GM21576 (cell line): Measurements from ENCODE around the gene CHD2.

Experiments
- ATAC-seq: cut with Tn5 transposase; IDR thresholded peaks from one replicate; pipeline ENCODE4 v1.9.1; 2021; ENCODE audit warnings: mild to moderate bottlenecking, moderate library complexity; ENCODE audit not compliant: unreplicated experiment

The CHD2 gene

GRCh38 chr15:93063796-93064690 is 163.9 kb downstream of the CHD2 start:
- ATAC-seq = no peak

- no peak for ATAC-seq
Measured at GRCh38 chr15:93065641-93066045, 165.5 kb downstream of the CHD2 start.

- ATAC-seq = no peak
Measured at GRCh38 chr15:93066224-93066681, 166.1 kb downstream of the CHD2 start.

- ATAC-seq = no peak
Measured at GRCh38 chr15:93066834-93067648, 166.9 kb downstream of the CHD2 start.

GRCh38 chr15:93067649-93068085 is 167.5 kb downstream of the CHD2 start:
- no peak for ATAC-seq

- ATAC-seq = no peak
Measured at GRCh38 chr15:93068581-93069199, 168.6 kb downstream of the CHD2 start.

GRCh38 chr15:93070132-93070531 is 170.0 kb downstream of the CHD2 start:
- no peak for ATAC-seq

- ATAC-seq = no peak
Measured at GRCh38 chr15:93070551-93071296, 170.6 kb downstream of the CHD2 start.

- no peak for ATAC-seq
Measured at GRCh38 chr15:93071469-93071936, 171.4 kb downstream of the CHD2 start.

GRCh38 chr15:93072011-93072410 is 171.9 kb downstream of the CHD2 start:
- no peak for ATAC-seq

- no peak for ATAC-seq
Measured at GRCh38 chr15:93072411-93073394, 172.6 kb downstream of the CHD2 start.

GRCh38 chr15:93073465-93073952 is 173.4 kb downstream of the CHD2 start:
- no peak for ATAC-seq

GRCh38 chr15:93074599-93074998 is 174.5 kb downstream of the CHD2 start:
- ATAC-seq = no peak

- ATAC-seq = no peak
Measured at GRCh38 chr15:93076217-93076616, 176.1 kb downstream of the CHD2 start.

GRCh38 chr15:93076875-93077274 is 176.8 kb downstream of the CHD2 start:
- no peak for ATAC-seq
